Liver (tissue), 2 donors: ENCODE data around the gene CRYGS.

Experiments used
- CTCF ChIP-seq: fragments of 150-350 bp; IDR thresholded peaks from 2 replicates; pipeline ENCODE4 v1.5.1; 2017; ENCODE audit warnings: improper control_type of control experiment, low read depth, low read length; ENCODE audit not compliant: missing input control
- FOXA1 ChIP-seq: IDR thresholded peaks from 2 replicates; pipeline ENCODE4 v1.6.1; 2016; ENCODE audit warnings: antibody characterized with exemption
- TF ChIP-seq, protein P1 (sequence below): IDR thresholded peaks from 2 replicates; pipeline ENCODE4 v1.6.1; 2016; ENCODE audit warnings: antibody characterized with exemption, mild to moderate bottlenecking
- donor health status: healthy.

- TF ChIP-seq CTCF: no peak
- no peak for TF ChIP-seq FOXA1
- TF ChIP-seq, protein P1, sequence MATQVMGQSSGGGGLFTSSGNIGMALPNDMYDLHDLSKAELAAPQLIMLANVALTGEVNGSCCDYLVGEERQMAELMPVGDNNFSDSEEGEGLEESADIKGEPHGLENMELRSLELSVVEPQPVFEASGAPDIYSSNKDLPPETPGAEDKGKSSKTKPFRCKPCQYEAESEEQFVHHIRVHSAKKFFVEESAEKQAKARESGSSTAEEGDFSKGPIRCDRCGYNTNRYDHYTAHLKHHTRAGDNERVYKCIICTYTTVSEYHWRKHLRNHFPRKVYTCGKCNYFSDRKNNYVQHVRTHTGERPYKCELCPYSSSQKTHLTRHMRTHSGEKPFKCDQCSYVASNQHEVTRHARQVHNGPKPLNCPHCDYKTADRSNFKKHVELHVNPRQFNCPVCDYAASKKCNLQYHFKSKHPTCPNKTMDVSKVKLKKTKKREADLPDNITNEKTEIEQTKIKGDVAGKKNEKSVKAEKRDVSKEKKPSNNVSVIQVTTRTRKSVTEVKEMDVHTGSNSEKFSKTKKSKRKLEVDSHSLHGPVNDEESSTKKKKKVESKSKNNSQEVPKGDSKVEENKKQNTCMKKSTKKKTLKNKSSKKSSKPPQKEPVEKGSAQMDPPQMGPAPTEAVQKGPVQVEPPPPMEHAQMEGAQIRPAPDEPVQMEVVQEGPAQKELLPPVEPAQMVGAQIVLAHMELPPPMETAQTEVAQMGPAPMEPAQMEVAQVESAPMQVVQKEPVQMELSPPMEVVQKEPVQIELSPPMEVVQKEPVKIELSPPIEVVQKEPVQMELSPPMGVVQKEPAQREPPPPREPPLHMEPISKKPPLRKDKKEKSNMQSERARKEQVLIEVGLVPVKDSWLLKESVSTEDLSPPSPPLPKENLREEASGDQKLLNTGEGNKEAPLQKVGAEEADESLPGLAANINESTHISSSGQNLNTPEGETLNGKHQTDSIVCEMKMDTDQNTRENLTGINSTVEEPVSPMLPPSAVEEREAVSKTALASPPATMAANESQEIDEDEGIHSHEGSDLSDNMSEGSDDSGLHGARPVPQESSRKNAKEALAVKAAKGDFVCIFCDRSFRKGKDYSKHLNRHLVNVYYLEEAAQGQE: no peak
Measured at GRCh38 chr3:186519021-186519658, 25.0 kb downstream of the CRYGS start.
